HG03565 (cell line): ENCODE data around the gene VAMP1.

ENCODE experiments used
- ATAC-seq: cut with Tn5 transposase; IDR thresholded peaks from one replicate; pipeline ENCODE4 v1.9.1; 2021; ENCODE audit warnings: mild to moderate bottlenecking, moderate library complexity; ENCODE audit not compliant: unreplicated experiment

The VAMP1 gene

DNA sequence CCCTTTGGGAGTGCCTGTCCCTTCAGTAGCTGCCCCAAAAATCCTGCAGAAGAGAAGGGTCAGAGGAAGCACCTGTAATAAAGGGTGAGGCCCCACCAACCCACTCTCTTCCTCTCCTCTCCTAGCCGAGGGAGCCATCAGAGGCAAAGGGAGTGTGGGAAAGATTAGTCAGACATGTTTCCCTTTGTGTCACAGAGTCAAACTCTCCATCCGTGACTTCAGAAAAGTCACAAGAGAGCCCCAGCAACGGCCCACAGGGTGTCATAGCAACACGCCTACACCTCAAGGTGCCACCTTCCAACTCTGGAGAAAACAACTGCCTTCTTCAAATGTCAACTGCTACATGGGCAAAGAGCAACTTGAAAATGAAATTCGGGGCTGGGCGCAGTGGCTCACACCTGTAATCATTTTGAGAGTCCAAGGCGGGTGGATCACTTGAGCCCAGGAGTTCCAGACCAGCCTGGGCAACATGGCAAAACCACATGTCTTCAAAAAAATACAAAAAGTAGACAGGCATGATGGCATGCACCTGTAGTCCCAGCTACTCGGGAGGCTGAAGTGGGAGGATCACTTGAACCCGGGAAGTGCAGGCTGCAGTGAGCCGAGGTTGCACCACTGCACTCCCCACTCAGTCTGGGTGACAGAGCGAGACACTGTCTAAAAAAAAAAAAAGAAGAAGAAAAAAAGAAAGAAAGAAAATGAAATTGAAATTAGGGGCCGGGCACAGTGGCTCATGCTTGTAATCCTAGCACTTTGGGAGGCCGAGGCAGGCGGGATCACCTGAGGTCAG lies 43.4 kb downstream of the VAMP1 start:
- peak; percentile 49 for ATAC-seq

DNA sequence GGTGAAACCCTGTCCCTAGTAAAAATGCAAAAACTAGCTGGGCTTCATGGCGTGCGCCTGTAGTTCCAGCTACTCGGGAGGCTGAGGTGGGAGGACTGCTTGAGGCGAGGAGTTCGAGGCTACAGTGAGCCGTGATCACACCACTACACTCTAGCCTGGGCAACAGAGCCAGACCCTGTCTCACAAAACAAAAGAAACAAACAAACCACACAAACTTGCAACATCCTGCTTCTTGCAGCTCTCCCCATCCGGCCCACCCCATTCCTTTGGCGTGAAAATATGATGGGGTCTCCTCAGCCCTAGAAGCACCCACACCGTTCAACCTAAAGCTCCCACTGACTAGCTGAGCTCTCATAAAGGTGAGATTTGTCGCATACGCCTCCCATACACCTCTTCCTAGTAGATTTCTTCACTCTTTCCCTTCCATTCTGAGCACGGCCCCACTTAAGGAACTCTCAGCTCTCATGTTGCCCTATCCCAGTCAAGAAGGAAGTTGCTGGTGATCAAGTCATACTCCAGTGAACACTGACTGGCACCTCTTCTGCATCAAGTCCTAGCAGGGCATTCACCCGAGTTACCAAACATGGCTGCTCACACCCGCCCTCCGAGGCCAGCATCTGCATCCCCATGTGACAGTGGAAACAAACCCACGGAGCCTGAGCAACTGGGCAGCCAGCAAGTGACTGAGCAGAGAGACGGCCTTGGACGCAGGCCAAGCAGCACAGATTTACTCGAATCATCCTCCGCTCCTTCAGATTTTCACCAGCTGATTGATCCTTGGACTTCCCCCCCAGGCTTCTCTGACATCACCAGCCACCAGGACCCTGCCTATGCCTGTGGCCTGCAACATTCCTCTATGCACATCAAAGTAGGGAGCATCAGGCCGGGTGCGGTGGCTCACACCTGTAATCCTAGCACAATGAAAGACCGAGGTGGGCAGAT lies 44.6 kb downstream of the VAMP1 start:
- ATAC-seq = no peak

DNA sequence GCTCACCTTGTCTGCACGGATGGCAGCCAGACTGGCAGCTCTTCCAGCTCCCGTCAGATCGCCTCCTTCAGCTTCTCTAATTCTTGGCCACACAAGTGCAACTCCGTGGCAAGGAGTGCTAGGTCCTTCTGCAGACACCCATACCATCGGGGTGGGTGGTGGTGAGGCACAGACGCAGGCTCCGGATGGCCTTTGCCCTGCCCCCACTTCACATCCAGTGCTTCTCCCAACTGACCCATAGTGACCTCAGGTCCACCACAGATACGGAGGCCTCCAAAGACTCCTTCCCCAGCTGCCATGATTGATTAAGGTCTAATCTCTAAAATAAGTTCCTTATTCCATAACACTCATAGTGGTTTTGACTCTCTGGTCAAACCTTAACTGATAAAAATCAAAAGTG lies 45.6 kb downstream of the VAMP1 start:
- no peak for ATAC-seq

DNA sequence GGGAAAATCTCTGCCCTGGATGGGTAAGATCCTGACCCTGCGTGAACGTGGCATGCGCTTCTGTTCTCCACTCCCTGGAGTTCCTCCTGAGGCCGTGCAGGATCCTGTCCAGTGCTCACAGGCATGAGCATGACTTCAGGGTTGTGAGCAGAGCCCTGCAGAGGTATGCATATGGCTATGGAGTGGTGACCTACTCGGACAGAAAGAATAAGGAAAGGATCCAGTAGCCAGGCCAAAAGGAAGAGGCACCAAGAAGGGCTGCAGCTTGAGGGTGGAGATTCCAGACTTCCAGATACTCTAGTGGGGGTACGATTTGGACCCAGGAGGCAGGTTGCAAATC lies 46.5 kb downstream of the VAMP1 start:
- no peak for ATAC-seq

DNA sequence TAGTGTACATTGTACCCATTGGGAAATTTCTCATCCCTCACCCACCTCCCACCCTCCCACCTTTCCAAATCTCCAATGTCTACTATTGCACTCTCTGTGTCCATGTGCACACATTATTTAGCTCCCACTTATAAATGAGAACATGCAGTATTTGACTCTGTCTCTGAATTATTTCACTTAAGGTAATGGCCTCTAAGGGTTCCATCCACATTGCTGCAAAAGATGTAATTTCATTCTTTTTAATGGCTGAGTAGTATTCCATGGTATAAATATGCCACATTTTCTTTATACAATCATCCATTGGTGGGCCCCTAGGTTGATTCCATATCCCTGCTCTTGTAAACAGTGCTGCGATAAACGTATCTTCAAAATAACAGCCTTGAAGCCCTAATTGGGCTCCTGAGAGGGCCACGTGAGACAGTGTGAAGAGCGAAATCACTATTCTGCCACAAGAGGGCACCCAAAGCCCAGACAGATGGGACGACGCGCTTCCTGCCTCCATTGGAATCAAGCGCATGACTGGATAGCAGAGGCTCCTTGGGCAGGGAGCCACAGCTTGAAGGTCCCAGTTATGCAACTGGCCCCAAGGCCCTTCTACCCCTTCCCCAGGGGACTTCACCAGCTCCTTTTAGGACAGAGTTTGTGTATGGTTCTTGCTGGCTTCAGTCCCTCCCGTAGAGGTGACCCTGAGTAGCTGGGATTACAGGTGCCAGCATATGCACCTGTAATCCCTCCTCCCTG lies 47.0 kb downstream of the VAMP1 start:
- no peak for ATAC-seq

DNA sequence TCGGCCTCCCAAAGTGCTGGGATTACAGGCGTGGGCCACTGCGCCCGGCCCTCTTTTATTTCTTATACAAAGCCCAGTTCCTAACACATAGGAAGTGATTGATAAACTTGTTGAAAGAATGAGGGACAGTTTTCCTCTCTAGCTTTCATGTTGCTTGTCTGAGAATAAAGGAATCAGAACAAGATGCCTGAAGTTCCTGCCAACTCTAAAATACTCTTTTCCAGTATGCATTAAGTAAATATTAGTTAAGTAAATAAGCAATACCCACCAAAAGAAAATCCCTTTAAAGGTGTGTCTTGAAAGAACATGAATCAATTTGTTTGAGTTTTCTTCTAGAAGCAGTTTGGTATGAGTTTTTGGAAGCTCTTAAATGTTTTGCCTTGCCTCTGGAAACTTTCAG lies 50.1 kb downstream of the VAMP1 start:
- no peak for ATAC-seq

DNA sequence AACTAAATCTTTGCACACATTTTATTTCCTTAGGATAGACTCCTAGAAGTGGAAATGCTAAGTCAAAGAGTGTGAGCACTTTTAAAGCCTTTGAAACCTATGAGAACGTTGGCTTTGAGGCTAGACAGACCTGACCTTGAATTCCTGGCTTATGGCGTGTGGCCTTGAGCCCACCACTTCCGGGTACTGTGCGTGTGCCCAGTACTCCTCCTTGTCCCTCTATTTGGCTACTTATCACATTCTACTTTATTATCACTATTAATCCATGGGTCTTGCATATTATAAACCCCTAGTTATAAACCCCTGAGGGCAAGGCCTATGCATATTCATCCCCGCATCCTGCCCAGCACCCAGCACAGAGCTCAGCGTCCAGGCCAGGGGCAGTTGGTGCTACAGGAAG lies 51.7 kb downstream of the VAMP1 start:
- ATAC-seq = no peak

DNA sequence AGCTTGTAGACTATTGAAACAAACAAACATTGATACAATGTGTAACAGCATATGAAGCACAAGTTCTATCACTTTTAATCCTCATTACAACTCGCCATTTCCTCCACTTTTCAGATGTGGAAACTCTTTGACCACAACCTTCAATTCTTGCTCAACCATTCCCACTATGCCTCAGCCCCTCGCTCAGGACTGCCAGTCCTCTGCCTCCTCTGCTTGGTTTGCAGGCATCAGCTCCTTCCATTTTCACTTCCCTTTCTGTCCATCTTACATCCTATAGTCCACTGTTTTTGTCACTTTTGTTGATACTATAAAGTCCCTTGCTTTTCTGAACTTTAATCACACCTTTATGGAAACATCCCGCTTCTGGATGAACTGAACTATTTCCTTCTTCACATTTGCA lies 53.9 kb downstream of the VAMP1 start:
- no peak for ATAC-seq
